Thyroid gland (tissue), 4 donors: ENCODE measurements around the gene RALGAPA1.

Experiments
- POLR2A ChIP-seq, 2 donors: fragments of 450-650 bp; IDR thresholded peaks; one replicate each; pipeline ENCODE4 v1.6.1; 2017; ENCODE audit warnings: antibody characterized with exemption in 2 of 2, mild to moderate bottlenecking in 2 of 2, moderate library complexity in 1 of 2
- TF ChIP-seq, protein P1 (sequence below), 6 experiments: fragments of 200-600 bp in 3 of 6; fragments of 450-650 bp in 3 of 6; sonication (generic) in 3 of 6; IDR thresholded peaks; one replicate each; pipeline ENCODE4 v1.5.1; 2016 to 2019; ENCODE audit warnings: antibody characterized with exemption in 6 of 6, mild to moderate bottlenecking in 2 of 6, inconsistent platforms in 1 of 6, moderate library complexity in 1 of 6

DNA sequence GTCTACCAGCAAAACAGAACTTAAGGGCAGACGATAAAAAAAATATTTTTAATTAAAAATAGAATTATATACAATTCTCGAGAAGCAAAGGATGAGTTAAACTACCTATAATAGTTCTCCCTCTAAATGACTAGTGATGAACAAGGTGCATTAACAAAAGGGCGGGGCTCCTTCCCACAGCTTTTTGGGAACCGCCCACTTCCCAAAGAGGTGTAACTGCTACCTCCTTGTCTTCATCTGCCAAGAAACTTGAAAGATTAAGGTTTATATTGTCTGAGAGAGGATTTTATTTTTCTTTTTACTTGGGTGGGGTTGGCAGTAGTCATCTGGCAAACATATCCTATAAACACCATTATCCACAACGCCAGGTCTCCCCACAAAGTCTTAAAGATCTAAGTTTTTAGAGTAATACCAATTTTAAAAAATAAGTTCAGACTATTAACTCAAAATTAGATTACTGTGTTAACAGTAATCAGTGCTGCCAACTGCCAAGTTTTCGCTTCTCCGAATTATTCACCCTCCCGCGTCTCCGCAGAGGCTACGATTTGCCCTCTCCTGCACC lies 938 bp downstream of the RALGAPA1 start:
- TF ChIP-seq, protein P1, sequence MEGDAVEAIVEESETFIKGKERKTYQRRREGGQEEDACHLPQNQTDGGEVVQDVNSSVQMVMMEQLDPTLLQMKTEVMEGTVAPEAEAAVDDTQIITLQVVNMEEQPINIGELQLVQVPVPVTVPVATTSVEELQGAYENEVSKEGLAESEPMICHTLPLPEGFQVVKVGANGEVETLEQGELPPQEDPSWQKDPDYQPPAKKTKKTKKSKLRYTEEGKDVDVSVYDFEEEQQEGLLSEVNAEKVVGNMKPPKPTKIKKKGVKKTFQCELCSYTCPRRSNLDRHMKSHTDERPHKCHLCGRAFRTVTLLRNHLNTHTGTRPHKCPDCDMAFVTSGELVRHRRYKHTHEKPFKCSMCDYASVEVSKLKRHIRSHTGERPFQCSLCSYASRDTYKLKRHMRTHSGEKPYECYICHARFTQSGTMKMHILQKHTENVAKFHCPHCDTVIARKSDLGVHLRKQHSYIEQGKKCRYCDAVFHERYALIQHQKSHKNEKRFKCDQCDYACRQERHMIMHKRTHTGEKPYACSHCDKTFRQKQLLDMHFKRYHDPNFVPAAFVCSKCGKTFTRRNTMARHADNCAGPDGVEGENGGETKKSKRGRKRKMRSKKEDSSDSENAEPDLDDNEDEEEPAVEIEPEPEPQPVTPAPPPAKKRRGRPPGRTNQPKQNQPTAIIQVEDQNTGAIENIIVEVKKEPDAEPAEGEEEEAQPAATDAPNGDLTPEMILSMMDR (IDR thresholded peaks at IDR 0.05) = no peak
- no peak for TF ChIP-seq POLR2A (IDR thresholded peaks at IDR 0.05)
